Measurements from ENCODE around the gene EIF3I. TPM values are rescaled to one million over a fixed set of nuclear protein-coding genes. Genes with fewer than 3 reads are reported as not detected.
A peak's percentile ranks its signal among the peaks of the same experiment; 100 is the strongest.

EIF3I gene
- 100 to 1,000 TPM in 3 of 4 donors, 10 to 100 TPM in 1; 98.8 to 211 (median 178) TPM for total RNA-seq

DNA sequence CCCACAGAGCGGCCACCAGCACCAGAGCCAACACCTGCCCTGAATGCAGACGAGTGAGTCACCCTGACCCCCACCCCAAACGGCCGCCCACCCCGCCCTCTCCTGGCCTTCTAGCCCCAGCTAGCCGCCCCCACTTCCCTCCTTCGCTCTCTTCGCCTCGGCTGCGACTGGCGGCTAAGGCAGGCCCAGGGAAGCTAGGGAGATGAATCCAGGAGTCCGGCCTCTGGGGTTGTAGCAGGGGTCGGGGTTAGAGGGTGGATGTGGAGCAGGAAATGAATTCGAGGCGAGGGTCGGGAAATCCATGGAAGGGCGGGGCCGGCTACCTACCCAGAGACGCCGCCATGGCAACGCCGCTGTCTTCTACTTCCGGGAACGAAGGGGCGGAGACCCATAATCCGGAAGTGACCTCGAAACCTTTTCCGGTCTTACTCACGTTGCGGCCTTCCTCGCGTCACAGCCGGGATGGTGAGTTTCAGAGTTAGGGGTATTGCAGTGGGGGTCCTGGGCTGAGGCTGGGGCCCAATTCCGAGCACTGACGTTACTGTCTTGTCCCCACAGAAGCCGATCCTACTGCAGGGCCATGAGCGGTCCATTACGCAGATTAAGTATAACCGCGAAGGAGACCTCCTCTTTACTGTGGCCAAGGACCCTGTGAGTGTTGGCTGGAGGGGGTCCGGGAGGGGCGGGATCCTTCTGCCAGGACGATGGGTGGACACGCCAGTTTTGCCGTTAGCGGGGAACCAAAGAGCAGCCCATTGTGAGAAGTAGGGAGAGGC lies at the start of gene EIF3I, which contains the start of gene TMEM234:
EIF3I (plus strand) TSS at position 428 of the 776 bp plus-strand sequence; CDS start at position 463, 35 bp downstream.
TMEM234 (minus strand) TSS at position 374 of the 776 bp plus-strand sequence; CDS start at position 343, 31 bp downstream.
- Histone ChIP-seq H3K9me3 (no peaks in the 10 kb centered on the region), H3K27ac (peak within 1 kb of the TSS; percentile 88), H3K4me3 (peak within 1 kb of the TSS; percentile 59), H3K4me1 (peaks cover 33% of the 10 kb centered on the region), H3K27me3 (no peaks in the 10 kb centered on the region), H3K36me3 (peaks cover 46% of the 10 kb centered on the region)
- DNase-seq (ENCODE audit: low spot score in 2 of 2), result peak; percentile 97 to 98
- TF ChIP-seq EP300 (IDR thresholded peaks at IDR 0.05) (no peak), POLR2AphosphoS5 (IDR thresholded peaks at IDR 0.05) (peak; percentile 64 to 94 (median 80)), POLR2A (IDR thresholded peaks at IDR 0.05) (peak; percentile 71 to 83)
- under 1% methylated on average over 39 of the region's 46 CpGs for WGBS

GRCh38 chr1:32172621-32173245 lies 49.5 kb upstream of the EIF3I start:
- WGBS, result 93% methylated on average over 1 of the region's 1 CpG
- DNase-seq (ENCODE audit: low spot score in 2 of 2), result no peak
- no peak overlapping the region for H3K27ac ChIP-seq
- peaks cover 62% of the 10 kb centered on the region for H3K36me3 ChIP-seq
- H3K4me3 ChIP-seq, result no peak overlapping the region
- no peaks in the 10 kb centered on the region for H3K27me3 ChIP-seq
- H3K4me1 ChIP-seq, result no peaks in the 10 kb centered on the region
- TF ChIP-seq POLR2A (IDR thresholded peaks at IDR 0.05), result no peak
- TF ChIP-seq EP300 (IDR thresholded peaks at IDR 0.05), result no peak
- TF ChIP-seq POLR2AphosphoS5 (IDR thresholded peaks at IDR 0.05), result no peak
- TF ChIP-seq CTCF (IDR thresholded peaks at IDR 0.05), result no peak
- no peaks in the 10 kb centered on the region for H3K9me3 ChIP-seq

DNA sequence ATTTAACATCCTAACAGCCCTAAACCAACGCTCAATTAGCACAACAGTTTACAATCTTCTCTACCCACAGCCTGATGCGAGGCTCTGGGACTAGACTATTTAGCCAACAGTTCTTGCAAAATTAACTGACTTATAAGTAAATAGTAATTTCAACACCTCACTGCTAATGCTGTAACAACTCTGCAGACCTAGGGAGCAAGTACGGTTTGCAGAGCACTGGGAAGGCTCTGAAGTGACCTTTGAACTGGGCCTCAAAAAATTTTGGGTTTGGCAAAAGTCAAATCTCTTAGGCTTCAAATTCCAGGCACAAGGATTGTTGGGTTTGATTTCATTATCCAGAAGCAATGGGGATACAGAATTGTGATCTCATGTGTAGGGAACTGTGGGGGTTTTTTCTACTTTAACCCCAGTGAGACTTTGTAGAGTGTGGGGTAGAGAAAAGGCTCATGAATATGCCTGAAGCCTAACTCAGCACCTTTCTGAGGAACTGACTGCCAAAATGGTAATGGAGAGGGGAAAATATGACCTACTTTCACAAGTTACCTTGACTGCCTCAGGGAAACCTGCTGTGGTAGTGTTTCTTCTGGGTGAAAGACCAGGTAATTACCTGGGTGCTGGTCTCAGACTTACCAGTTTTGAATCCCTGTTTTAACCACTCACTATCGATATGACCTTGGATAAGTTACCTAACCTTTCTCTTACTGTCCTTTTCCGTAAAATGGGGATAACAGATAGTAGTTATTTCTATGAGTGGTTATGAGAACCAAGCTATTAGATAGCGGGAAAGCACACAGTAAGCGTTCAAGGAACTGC lies 43.6 kb upstream of the EIF3I start:
- no peak for TF ChIP-seq EP300 (IDR thresholded peaks at IDR 0.05)
- no peak for TF ChIP-seq POLR2AphosphoS5 (IDR thresholded peaks at IDR 0.05)
- no peak for TF ChIP-seq POLR2A (IDR thresholded peaks at IDR 0.05)
- no peak for TF ChIP-seq CTCF (IDR thresholded peaks at IDR 0.05)
- Histone ChIP-seq H3K27me3 (no peaks in the 10 kb centered on the region), H3K4me1 (peaks cover 41% of the 10 kb centered on the region), H3K27ac (peak overlapping the region; percentile 91), H3K36me3 (peaks cover 7% of the 10 kb centered on the region), H3K9me3 (no peaks in the 10 kb centered on the region), H3K4me3 (peak overlapping the region; percentile 77)
- WGBS, result 79% methylated on average over 7 of the region's 7 CpGs
- DNase-seq (ENCODE audit: low spot score in 2 of 2), result no peak

DNA sequence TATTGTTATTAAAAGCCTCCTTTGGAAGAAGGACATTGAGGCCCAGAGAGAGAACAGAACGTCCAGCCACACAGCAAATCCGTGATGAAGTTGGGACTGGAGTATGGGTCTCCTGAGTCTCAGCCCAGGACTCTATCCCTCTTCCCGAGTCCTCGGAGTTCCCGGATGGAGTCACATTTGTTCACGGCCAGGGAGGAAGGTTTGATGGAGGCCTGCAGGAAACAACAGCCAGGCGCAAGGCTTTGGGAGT lies 43.1 kb upstream of the EIF3I start:
- Histone ChIP-seq H3K4me3 (peak overlapping the region; percentile 77), H3K9me3 (no peaks in the 10 kb centered on the region), H3K27me3 (no peaks in the 10 kb centered on the region), H3K36me3 (peaks cover 7% of the 10 kb centered on the region), H3K27ac (peak overlapping the region; percentile 91), H3K4me1 (peaks cover 46% of the 10 kb centered on the region)
- 6% methylated on average over 7 of the region's 7 CpGs for WGBS
- DNase-seq (ENCODE audit: low spot score in 2 of 2), result no peak
- TF ChIP-seq POLR2A (IDR thresholded peaks at IDR 0.05) (no peak), CTCF (IDR thresholded peaks at IDR 0.05) (no peak), POLR2AphosphoS5 (IDR thresholded peaks at IDR 0.05) (no peak), EP300 (IDR thresholded peaks at IDR 0.05) (no peak)

DNA sequence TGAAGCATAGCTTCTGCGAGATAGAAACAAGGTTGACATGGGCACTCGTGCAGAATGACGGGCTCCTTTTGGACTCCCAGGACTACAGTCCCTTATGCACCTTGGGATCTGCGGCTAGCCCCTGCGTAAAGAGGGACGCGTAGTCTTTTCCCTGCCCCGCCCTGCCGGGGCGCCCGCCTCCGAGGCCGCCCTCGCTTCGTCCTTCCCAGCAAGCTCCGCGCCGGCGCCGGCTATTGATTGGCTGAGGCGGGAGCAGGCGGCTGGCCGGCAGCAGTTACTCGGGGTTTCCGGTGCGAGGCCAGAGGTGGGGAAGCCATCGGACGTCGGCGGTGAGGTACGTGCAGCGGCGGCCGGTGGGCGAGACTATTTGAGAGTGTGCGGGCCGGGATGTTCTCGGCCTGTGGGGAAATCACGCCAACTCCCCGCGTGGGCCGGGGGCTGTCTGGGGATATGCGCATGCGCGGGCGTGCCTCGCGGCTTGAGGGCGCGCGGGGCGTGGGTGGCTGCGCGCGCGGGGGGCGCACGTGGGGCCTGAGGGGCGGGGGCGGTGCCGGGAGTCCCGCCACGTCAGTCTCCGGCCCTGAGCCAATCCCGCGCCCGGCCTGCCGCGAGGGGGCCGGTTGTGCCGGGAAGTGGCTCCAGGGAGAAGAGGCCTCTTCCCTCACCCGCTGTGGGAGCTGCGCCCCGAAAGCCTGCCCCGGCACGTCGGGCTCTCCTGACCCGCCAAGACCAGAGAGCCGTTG lies 42.6 kb upstream of the EIF3I start, which contains the start of gene TXLNA:
TXLNA (plus strand) TSS at position 233 of the 743 bp plus-strand sequence. CDS start 671 bp downstream, outside the sequence.
- DNase-seq (ENCODE audit: low spot score in 2 of 2), result peak; percentile 96 to 97
- H3K27ac ChIP-seq, result peak within 1 kb of the TSS; percentile 91
- peak in 1 of 2 donors; percentile 28 for TF ChIP-seq CTCF (IDR thresholded peaks at IDR 0.05)
- TF ChIP-seq EP300 (IDR thresholded peaks at IDR 0.05), result no peak
- peak in 1 of 2 donors; percentile 56 for TF ChIP-seq POLR2A (IDR thresholded peaks at IDR 0.05)
- TF ChIP-seq POLR2AphosphoS5 (IDR thresholded peaks at IDR 0.05), result peak in 2 of 3 donors; percentile 32 to 76
- peak within 1 kb of the TSS; percentile 77 for H3K4me3 ChIP-seq
- 1% methylated on average over 12 of the region's 79 CpGs for WGBS
- H3K36me3 ChIP-seq, result peaks cover 11% of the 10 kb centered on the region
- no peaks in the 10 kb centered on the region for H3K9me3 ChIP-seq
- no peaks in the 10 kb centered on the region for H3K27me3 ChIP-seq
- H3K4me1 ChIP-seq, result peaks cover 51% of the 10 kb centered on the region
